Bronchial epithelial cell (primary cell): ENCODE data around the gene ANKRD44. TPM values are rescaled to one million over a fixed set of nuclear protein-coding genes. Genes with fewer than 3 reads are reported as not detected.

Experiments
- DNase-seq: peaks from one replicate; pipeline ENCODE4 v3.0.0-alpha.2; 2010; ENCODE audit warnings: low read depth
- FAIRE-seq: peaks from 2 replicates; lab custom pipeline; 2011; peaks lifted over from hg19 to GRCh38; lab: Jason Lieb, UNC
- H3K27me3 ChIP-seq: 2 replicates; pipeline ENCODE4 v1.5.1; 2011; ENCODE audit warnings: low read length; ENCODE audit not compliant: control insufficient read depth, insufficient read depth
- H3K36me3 ChIP-seq: 2 replicates; pipeline ENCODE4 v1.5.1; 2011; ENCODE audit warnings: low read length; ENCODE audit not compliant: control insufficient read depth, insufficient read depth
- H3K4me3 ChIP-seq: 2 replicates; pipeline ENCODE4 v1.5.1; 2011; ENCODE audit warnings: mild to moderate bottlenecking, low read depth, low read length, control low read depth
- total RNA-seq: library from RNA; depleted of rRNA; stranded (reverse); fragments of >200 nt; gene quantifications from 2 replicates; pipeline ENCODE4 v1.2.1, GENCODE V29; 2014
- TF ChIP-seq, protein P1 (sequence below): IDR thresholded peaks from 2 replicates; pipeline ENCODE4 v1.5.1; 2011; ENCODE audit warnings: mild to moderate bottlenecking, moderate library complexity, low read length, control low read depth, inconsistent platforms; ENCODE audit not compliant: insufficient read depth, severe bottlenecking

Gene ANKRD44
- total RNA-seq, 1 donor from 2014 or later, result 0.26 TPM

DNA sequence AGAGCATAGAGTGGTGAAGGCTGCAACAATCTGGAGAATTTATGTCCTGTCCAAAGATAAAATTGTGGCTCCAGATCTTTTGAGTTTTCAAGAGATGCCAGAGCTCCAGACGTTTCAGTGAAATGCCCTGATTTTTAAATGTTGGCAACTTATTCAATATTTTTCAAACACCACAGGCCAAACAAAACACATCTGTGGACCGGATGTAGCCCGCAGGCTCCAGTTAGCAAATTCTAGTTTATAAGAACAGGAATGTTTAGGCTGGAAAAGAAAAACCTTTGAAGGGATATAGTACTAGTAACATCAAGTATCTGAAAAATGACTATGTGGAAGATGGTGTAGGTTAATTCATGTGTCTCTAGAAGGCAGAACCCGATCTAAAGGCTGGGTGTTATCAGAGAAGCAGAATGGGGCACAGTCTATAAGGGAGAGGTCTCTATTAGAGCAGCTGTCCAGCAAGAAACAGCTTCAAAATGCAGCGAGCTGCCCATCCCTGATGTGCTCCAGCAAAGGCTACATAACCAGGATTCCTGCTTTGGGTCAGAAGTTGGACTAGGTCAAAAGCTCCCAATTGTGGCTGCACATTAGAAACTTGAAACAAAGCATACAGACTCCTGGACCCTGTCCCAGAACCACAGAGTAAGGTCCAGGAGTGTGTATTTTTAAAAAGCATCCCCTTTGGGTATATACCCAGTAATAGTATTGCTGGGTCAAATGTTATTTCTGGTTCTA lies 105.9 kb downstream of the ANKRD44 start:
- no peak for DNase-seq
- TF ChIP-seq, protein P1, sequence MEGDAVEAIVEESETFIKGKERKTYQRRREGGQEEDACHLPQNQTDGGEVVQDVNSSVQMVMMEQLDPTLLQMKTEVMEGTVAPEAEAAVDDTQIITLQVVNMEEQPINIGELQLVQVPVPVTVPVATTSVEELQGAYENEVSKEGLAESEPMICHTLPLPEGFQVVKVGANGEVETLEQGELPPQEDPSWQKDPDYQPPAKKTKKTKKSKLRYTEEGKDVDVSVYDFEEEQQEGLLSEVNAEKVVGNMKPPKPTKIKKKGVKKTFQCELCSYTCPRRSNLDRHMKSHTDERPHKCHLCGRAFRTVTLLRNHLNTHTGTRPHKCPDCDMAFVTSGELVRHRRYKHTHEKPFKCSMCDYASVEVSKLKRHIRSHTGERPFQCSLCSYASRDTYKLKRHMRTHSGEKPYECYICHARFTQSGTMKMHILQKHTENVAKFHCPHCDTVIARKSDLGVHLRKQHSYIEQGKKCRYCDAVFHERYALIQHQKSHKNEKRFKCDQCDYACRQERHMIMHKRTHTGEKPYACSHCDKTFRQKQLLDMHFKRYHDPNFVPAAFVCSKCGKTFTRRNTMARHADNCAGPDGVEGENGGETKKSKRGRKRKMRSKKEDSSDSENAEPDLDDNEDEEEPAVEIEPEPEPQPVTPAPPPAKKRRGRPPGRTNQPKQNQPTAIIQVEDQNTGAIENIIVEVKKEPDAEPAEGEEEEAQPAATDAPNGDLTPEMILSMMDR, result no peak
- H3K36me3 ChIP-seq, result no peaks in the 10 kb centered on the region
- FAIRE-seq, result no peak
- no peak overlapping the region for H3K4me3 ChIP-seq
- no peaks in the 10 kb centered on the region for H3K27me3 ChIP-seq

DNA sequence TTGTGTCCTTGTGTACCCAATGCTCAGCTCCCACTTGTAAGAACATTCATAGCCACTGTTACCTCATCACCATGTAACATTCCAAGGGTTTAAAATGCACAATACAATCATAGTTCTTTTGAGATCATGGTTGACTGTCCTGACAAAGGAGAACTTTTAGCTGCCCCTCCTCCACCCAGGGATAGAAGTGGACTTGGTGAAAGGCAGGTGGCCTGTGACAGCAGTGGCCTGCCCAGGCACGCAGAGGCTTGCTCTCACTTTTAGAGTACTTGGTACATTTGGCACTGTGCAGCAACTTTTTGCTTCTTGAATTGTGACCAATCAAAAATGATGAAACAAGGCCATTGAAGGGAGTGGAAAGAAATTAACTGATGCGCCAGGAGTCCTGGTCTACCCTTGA lies 108.7 kb downstream of the ANKRD44 start:
- Histone ChIP-seq H3K27me3 (no peaks in the 10 kb centered on the region), H3K36me3 (no peaks in the 10 kb centered on the region), H3K4me3 (no peak overlapping the region)
- FAIRE-seq, result no peak
- TF ChIP-seq, protein P1, result no peak
- peak; percentile 64 for DNase-seq

DNA sequence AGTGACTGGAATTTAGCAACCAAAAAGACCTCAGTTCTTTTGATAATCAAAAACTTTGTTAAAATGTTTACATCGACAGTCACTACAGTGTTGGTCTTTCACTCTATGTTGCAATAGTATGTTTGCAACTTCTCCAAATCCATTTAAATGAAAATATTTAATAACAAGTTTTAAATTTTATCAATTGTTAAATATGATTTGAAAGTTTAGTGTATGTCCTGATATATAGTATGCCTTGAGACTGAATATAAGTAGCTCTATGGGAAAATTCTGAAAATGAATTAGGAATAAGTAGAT lies 109.9 kb downstream of the ANKRD44 start:
- FAIRE-seq (no peak), DNase-seq (no peak)
- H3K4me3 ChIP-seq, result no peak overlapping the region
- TF ChIP-seq, protein P1, result no peak
- no peaks in the 10 kb centered on the region for H3K36me3 ChIP-seq
- H3K27me3 ChIP-seq, result no peaks in the 10 kb centered on the region

DNA sequence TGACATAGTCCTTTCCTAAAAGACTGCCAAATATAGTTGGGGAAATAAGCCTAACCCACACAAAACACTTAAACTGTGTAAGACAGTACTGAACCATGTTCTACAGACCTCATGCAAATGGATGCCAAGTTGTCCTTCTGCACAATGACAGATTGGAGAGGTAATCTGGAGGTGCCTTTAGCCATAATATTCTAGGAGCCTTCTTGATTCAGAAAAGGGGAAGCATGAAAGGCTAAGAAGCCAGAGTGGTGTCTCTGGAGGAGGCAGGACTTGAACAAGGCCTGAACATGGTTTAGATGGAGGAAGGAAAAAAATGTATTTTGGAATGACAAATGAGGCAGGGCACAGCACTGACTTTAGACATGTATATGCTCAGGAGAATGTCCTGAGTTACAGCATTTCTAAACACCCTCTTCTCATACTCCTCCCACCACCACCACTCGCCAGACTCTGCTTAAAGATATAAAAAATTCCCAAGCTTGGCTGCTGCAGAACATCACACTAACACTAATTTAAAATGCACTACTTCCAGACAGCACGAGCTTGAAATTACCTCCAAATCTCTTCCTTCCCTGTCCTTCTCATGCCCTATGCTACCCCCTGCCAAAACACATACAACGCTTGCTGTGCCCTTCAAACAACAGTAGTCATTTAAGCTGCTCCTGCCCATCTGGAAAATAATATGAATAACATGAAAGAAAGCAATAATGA lies 110.4 kb downstream of the ANKRD44 start:
- no peak for FAIRE-seq
- no peaks in the 10 kb centered on the region for H3K36me3 ChIP-seq
- no peak overlapping the region for H3K4me3 ChIP-seq
- DNase-seq, result no peak
- TF ChIP-seq, protein P1, result no peak
- H3K27me3 ChIP-seq, result no peaks in the 10 kb centered on the region

DNA sequence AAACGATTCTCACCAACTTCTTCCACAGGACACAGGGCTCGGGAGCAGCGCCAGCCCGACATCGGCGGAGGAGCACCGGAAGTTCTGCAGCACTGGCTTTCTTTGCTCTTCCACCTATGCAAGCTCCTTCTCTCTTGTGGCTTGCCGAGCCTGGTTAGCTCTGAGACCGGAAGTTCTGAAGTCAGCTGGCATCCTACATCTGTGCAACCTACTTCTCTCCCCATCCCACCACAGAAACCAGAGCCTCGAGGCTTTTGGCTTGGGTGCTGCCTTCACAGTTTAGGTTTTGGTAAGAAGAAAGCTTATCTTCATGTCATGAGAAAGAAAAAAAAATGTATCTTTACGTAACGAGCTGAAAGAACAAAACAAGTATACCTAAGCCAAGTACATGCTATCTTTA lies 111.7 kb downstream of the ANKRD44 start:
- no peak for DNase-seq
- TF ChIP-seq, protein P1, result no peak
- Histone ChIP-seq H3K4me3 (no peak overlapping the region), H3K27me3 (no peaks in the 10 kb centered on the region), H3K36me3 (no peaks in the 10 kb centered on the region)
- FAIRE-seq, result no peak
